Measurements from ENCODE around the gene SMYD5. TPM values are rescaled to one million over a fixed set of nuclear protein-coding genes. Genes with fewer than 3 reads are reported as not detected.

SMYD5 gene
- total RNA-seq, 2 donors from 2014 or later = 34.9 to 35.4 TPM

- Mint-ChIP-seq H3K27ac (no peak overlapping the region), H3K36me3 (ENCODE audit: low read depth) (peaks cover 57% of the 10 kb centered on the region), H3K4me1 (no peaks in the 10 kb centered on the region), H3K9me3 (no peaks in the 10 kb centered on the region), H3K4me3 (no peak overlapping the region), H3K27me3 (ENCODE audit: insufficient read depth) (no peaks in the 10 kb centered on the region)
- Histone ChIP-seq H3K36me3 (ENCODE audit: control insufficient read depth, insufficient read depth, low read length) (peaks cover 66% of the 10 kb centered on the region), H3K27ac (ENCODE audit: low read depth, low read length) (no peak overlapping the region), H3K9me3 (ENCODE audit: control insufficient read depth, low read length) (no peaks in the 10 kb centered on the region), H3K4me3 (ENCODE audit: low read length) (no peak overlapping the region), H3K27me3 (ENCODE audit: control insufficient read depth, insufficient read depth, low read length, poor library complexity, severe bottlenecking) (no peaks in the 10 kb centered on the region), H3K9ac (ENCODE audit: extremely low read depth, low read length, poor library complexity, severe bottlenecking) (no peak overlapping the region), H3K4me1 (ENCODE audit: control insufficient read depth, insufficient read depth, low read length) (no peaks in the 10 kb centered on the region)
- WGBS, 2 experiments (ENCODE audit: insufficient coverage in 1 of 2, insufficient read length in 1 of 2) = 92% methylated on average over 2 of the region's 2 CpGs; no CpG with 5 or more reads in 1 of the 2 experiments
- no peak for TF ChIP-seq CTCF (conservative IDR thresholded peaks at IDR 0.05)
- DNase-seq = no peak
Measured at GRCh38 chr2:73253400-73253799, 39.4 kb downstream of the SMYD5 start.

GRCh38 chr2:73253901-73254300 is 39.9 kb downstream of the SMYD5 start:
- Mint-ChIP-seq H3K4me1 (no peaks in the 10 kb centered on the region), H3K36me3 (ENCODE audit: low read depth) (peaks cover 53% of the 10 kb centered on the region), H3K4me3 (no peak overlapping the region), H3K27ac (no peak overlapping the region), H3K27me3 (ENCODE audit: insufficient read depth) (no peaks in the 10 kb centered on the region), H3K9me3 (no peaks in the 10 kb centered on the region)
- no peaks in the 10 kb centered on the region for H3K4me1 ChIP-seq (ENCODE audit: control insufficient read depth, insufficient read depth, low read length)
- peaks cover 61% of the 10 kb centered on the region for H3K36me3 ChIP-seq (ENCODE audit: control insufficient read depth, insufficient read depth, low read length)
- H3K27me3 ChIP-seq (ENCODE audit: control insufficient read depth, insufficient read depth, low read length, poor library complexity, severe bottlenecking) = no peaks in the 10 kb centered on the region
- TF ChIP-seq CTCF (conservative IDR thresholded peaks at IDR 0.05) = no peak
- DNase-seq = peak; percentile 44
- H3K4me3 ChIP-seq (ENCODE audit: low read length) = no peak overlapping the region
- H3K27ac ChIP-seq (ENCODE audit: low read depth, low read length) = no peak overlapping the region
- H3K9me3 ChIP-seq (ENCODE audit: control insufficient read depth, low read length) = no peaks in the 10 kb centered on the region
- WGBS, 2 experiments (ENCODE audit: insufficient coverage in 1 of 2, insufficient read length in 1 of 2) = 92 to 93% methylated on average over 3 of the region's 3 CpGs
- H3K9ac ChIP-seq (ENCODE audit: extremely low read depth, low read length, poor library complexity, severe bottlenecking) = no peak overlapping the region

GRCh38 chr2:73254343-73255006 is 40.4 kb downstream of the SMYD5 start:
- TF ChIP-seq CTCF (conservative IDR thresholded peaks at IDR 0.05) = no peak
- H3K36me3 Mint-ChIP-seq (ENCODE audit: low read depth) = peaks cover 48% of the 10 kb centered on the region

More at GRCh38 chr2:73254343-73255006, 40.4 kb downstream of the SMYD5 start:
- H3K9ac ChIP-seq (ENCODE audit: extremely low read depth, low read length, poor library complexity, severe bottlenecking) = no peak overlapping the region
- no peak overlapping the region for H3K27ac Mint-ChIP-seq
- H3K9me3 Mint-ChIP-seq = no peaks in the 10 kb centered on the region
- no peaks in the 10 kb centered on the region for H3K27me3 ChIP-seq (ENCODE audit: control insufficient read depth, insufficient read depth, low read length, poor library complexity, severe bottlenecking)
- no peaks in the 10 kb centered on the region for H3K4me1 ChIP-seq (ENCODE audit: control insufficient read depth, insufficient read depth, low read length)
- no peak overlapping the region for H3K4me3 ChIP-seq (ENCODE audit: low read length)
- H3K27ac ChIP-seq (ENCODE audit: low read depth, low read length) = no peak overlapping the region
- 95 to 96% methylated on average over 5 to 7 of the region's 7 CpGs for whole genome bisulfite sequencing, 2 experiments (ENCODE audit: insufficient coverage in 1 of 2, insufficient read length in 1 of 2)
- H3K4me1 Mint-ChIP-seq = no peaks in the 10 kb centered on the region
- H3K4me3 Mint-ChIP-seq = no peak overlapping the region
- peak; percentile 34 for DNase-seq
- no peaks in the 10 kb centered on the region for H3K27me3 Mint-ChIP-seq (ENCODE audit: insufficient read depth)
- no peaks in the 10 kb centered on the region for H3K9me3 ChIP-seq (ENCODE audit: control insufficient read depth, low read length)
- peaks cover 55% of the 10 kb centered on the region for H3K36me3 ChIP-seq (ENCODE audit: control insufficient read depth, insufficient read depth, low read length)

Measured in endodermal cell (in vitro differentiated cells).